H9 (cell line): ENCODE results near the gene SNAPC2. TPM values are rescaled to one million over a fixed set of nuclear protein-coding genes. Genes with fewer than 3 reads are reported as not detected.

ENCODE experiments used
- DNase-seq: peaks from one replicate; pipeline ENCODE4 v3.0.0-alpha.2; 2017
- H2AFZ ChIP-seq: one replicate; pipeline ENCODE4 v1.6.1; 2013; ENCODE audit warnings: mild to moderate bottlenecking, low read length, control low read depth, moderate library complexity
- H2AK5ac ChIP-seq: 2 replicates; pipeline ENCODE4 v1.6.1; 2013; ENCODE audit warnings: low read length, control low read depth, mixed read lengths; ENCODE audit not compliant: insufficient read length
- H2BK120ac ChIP-seq: one replicate; pipeline ENCODE4 v1.6.1; 2013; ENCODE audit warnings: low read depth, mild to moderate bottlenecking, low read length, control low read depth, inconsistent platforms; ENCODE audit not compliant: poor library complexity, severe bottlenecking
- H2BK12ac ChIP-seq: 2 replicates; pipeline ENCODE4 v1.6.1; 2013; ENCODE audit warnings: low read length, control low read depth, mixed read lengths, low read depth; ENCODE audit not compliant: insufficient read length
- H2BK15ac ChIP-seq: 2 replicates; pipeline ENCODE4 v1.6.1; 2013; ENCODE audit warnings: low read depth, low read length, control low read depth
- H2BK20ac ChIP-seq: one replicate; pipeline ENCODE4 v1.6.1; 2013; ENCODE audit warnings: low read depth, mild to moderate bottlenecking, low read length, control low read depth, inconsistent platforms; ENCODE audit not compliant: poor library complexity, severe bottlenecking
- H2BK5ac ChIP-seq: 2 replicates; pipeline ENCODE4 v1.6.1; 2013; ENCODE audit warnings: low read length, control low read depth, mixed read lengths; ENCODE audit not compliant: insufficient read length
- H3K14ac ChIP-seq: 2 replicates; pipeline ENCODE4 v1.6.1; 2013; ENCODE audit warnings: low read length, control low read depth; ENCODE audit not compliant: insufficient read depth
- H3K18ac ChIP-seq: 2 replicates; pipeline ENCODE4 v1.6.1; 2013; ENCODE audit warnings: low read depth, mild to moderate bottlenecking, mixed read lengths, low read length, control low read depth; ENCODE audit not compliant: insufficient read length
- H3K23ac ChIP-seq: 2 replicates; pipeline ENCODE4 v1.6.1; 2013; ENCODE audit warnings: low read length, control low read depth, mixed read lengths, low read depth; ENCODE audit not compliant: insufficient read length
- H3K23me2 ChIP-seq: 2 replicates; pipeline ENCODE4 v1.6.1; 2013; ENCODE audit warnings: low read depth, mild to moderate bottlenecking, mixed read lengths, low read length, control low read depth; ENCODE audit not compliant: insufficient read length, poor library complexity, severe bottlenecking
- H3K27ac ChIP-seq: 2 replicates; pipeline ENCODE4 v1.5.1; 2013; ENCODE audit warnings: low read length, control low read depth, mixed read lengths, low read depth; ENCODE audit not compliant: insufficient read length
- H3K27me3 ChIP-seq: 2 replicates; pipeline ENCODE4 v1.6.1; 2013; ENCODE audit warnings: low read length, control low read depth, inconsistent platforms; ENCODE audit not compliant: insufficient read depth
- H3K4ac ChIP-seq: 2 replicates; pipeline ENCODE4 v1.6.1; 2013; ENCODE audit warnings: low read depth, mild to moderate bottlenecking, control low read depth, inconsistent platforms, low read length, moderate library complexity
- H3K4me1 ChIP-seq: 2 replicates; pipeline ENCODE4 v1.6.1; 2013; ENCODE audit warnings: low read length, control low read depth, inconsistent platforms; ENCODE audit not compliant: insufficient read depth
- H3K4me2 ChIP-seq: 2 replicates; pipeline ENCODE4 v1.6.1; 2013; ENCODE audit warnings: low read length, control low read depth, mixed read lengths; ENCODE audit not compliant: insufficient read length, insufficient read depth
- H3K56ac ChIP-seq: 2 replicates; pipeline ENCODE4 v1.6.1; 2013; ENCODE audit warnings: low read depth, mild to moderate bottlenecking, mixed read lengths, low read length, control low read depth; ENCODE audit not compliant: insufficient read length
- H3K79me1 ChIP-seq: 2 replicates; pipeline ENCODE4 v1.6.1; 2013; ENCODE audit warnings: low read depth, mild to moderate bottlenecking, moderate library complexity, low read length, control low read depth, inconsistent platforms; ENCODE audit not compliant: insufficient read depth, poor library complexity, severe bottlenecking
- H3K79me2 ChIP-seq: 2 replicates; pipeline ENCODE4 v1.6.1; 2013; ENCODE audit warnings: low read length, control low read depth, inconsistent platforms; ENCODE audit not compliant: insufficient read depth
- H3K9ac ChIP-seq: 2 replicates; pipeline ENCODE4 v1.6.1; 2013; ENCODE audit warnings: low read length, control low read depth, mixed read lengths; ENCODE audit not compliant: insufficient read length; ENCODE audit errors: extremely low read depth
- H3K9me3 ChIP-seq: one replicate; pipeline ENCODE4 v1.6.1; 2013; ENCODE audit warnings: low read depth, low read length, inconsistent platforms; ENCODE audit not compliant: control insufficient read depth
- H3T11ph ChIP-seq: one replicate; pipeline ENCODE4 v1.6.1; 2013; ENCODE audit warnings: mild to moderate bottlenecking, low read length, control low read depth, inconsistent platforms
- H4K20me1 ChIP-seq: one replicate; pipeline ENCODE4 v1.6.1; 2013; ENCODE audit not compliant: control insufficient read depth, insufficient read length, insufficient read depth
- H4K5ac ChIP-seq: 2 replicates; pipeline ENCODE4 v1.6.1; 2013; ENCODE audit warnings: low read depth, mild to moderate bottlenecking, mixed read lengths, low read length, control low read depth; ENCODE audit not compliant: insufficient read length
- H4K8ac ChIP-seq: replicated peaks from 2 replicates; pipeline ENCODE4 v1.6.1; 2013; ENCODE audit warnings: low read length, control low read depth, mixed read lengths, low read depth; ENCODE audit not compliant: insufficient read length
- H4K91ac ChIP-seq: 2 replicates; pipeline ENCODE4 v1.6.1; 2013; ENCODE audit warnings: low read depth, mild to moderate bottlenecking, moderate library complexity, mixed read lengths, low read length, control low read depth; ENCODE audit not compliant: insufficient read length
- H3K27ac Mint-ChIP-seq, 3 experiments: 2 replicates in 2 of 3; 3 replicates in 1 of 3; pipeline ENCODE4 v1.8.0; 2020 to 2021; ENCODE audit warnings: mixed read lengths in 3 of 3, mild to moderate bottlenecking in 1 of 3, moderate library complexity in 1 of 3
- H3K27me3 Mint-ChIP-seq: 2 replicates; pipeline ENCODE4 v1.8.0; 2021; ENCODE audit warnings: low read depth, mild to moderate bottlenecking, moderate library complexity, mixed read lengths
- H3K36me3 Mint-ChIP-seq, 3 experiments: 2 replicates in 2 of 3; 3 replicates in 1 of 3; pipeline ENCODE4 v1.8.0; 2020 to 2021; ENCODE audit warnings: low read depth in 3 of 3, mixed read lengths in 3 of 3; ENCODE audit not compliant: insufficient read depth in 1 of 3
- H3K4me1 Mint-ChIP-seq, 2 experiments: 2 replicates each; pipeline ENCODE4 v1.8.0; 2020; ENCODE audit warnings: mixed read lengths in 2 of 2
- H3K4me3 Mint-ChIP-seq, 2 experiments: 2 replicates in 1 of 2; 3 replicates in 1 of 2; pipeline ENCODE4 v1.8.0; 2020 to 2021; ENCODE audit warnings: mild to moderate bottlenecking in 2 of 2, mixed read lengths in 2 of 2, moderate library complexity in 1 of 2
- H3K9me3 Mint-ChIP-seq, 2 experiments: 2 replicates in 1 of 2; 3 replicates in 1 of 2; pipeline ENCODE4 v1.8.0; 2020; ENCODE audit warnings: mild to moderate bottlenecking in 2 of 2, mixed read lengths in 2 of 2, moderate library complexity in 1 of 2
- WGBS: extraction: QIAGEN DNeasy Blood & Tissue Kit; methylation state at CpG from one replicate; pipeline ENCODE4 v1.1.7; 2013; ENCODE audit warnings: missing lambda C conversion rate, low lambda C conversion rate, mixed read lengths; ENCODE audit not compliant: insufficient read length; ENCODE audit errors: extremely low coverage; 5-methylcytosine and 5-hydroxymethylcytosine counted together
- total RNA-seq: library from RNA; stranded (reverse); gene quantifications from 2 replicates; pipeline ENCODE4 v1.2.1, GENCODE V29; 2021
- TF ChIP-seq, protein P1 (sequence below): fragments of 200-600 bp; sonication (generic); conservative IDR thresholded peaks from 3 replicates; pipeline ENCODE4 v1.8.0; 2021; ENCODE audit warnings: antibody characterized with exemption, mild to moderate bottlenecking

The SNAPC2 gene
- total RNA-seq, 1 experiment from 2014 or later: 17.8 TPM

DNA sequence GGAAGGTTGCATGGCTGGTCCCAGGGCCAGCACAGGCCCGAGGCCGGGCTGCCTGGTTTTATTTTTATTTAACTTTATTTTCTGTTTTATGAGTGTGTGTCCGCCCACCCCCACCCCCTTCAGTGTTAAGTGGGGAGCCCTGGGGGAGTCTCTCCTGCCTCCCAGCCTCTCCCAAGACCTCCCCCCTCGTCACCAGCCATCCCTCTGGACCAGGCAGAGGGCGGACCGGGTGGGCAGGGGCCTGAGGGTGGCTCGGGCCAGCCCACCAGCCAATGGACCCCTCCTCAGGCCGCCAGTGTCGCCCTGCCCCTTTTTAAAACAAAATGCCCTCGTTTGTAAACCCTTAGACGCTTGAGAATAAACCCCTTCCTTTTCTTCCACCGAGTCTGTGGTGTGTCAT lies 6.0 kb upstream of the SNAPC2 start:
- Mint-ChIP-seq H3K9me3 (no peaks in the 10 kb centered on the region), H3K36me3 (peaks cover 15 to 28% (median 24%) of the 10 kb centered on the region in 3 experiments; a peak in 6 of 7 replicates), H3K4me1 (peaks cover 11 to 16% of the 10 kb centered on the region in 2 experiments; a peak in 3 of 4 replicates), H3K27ac (no peak overlapping the region), H3K4me3 (no peak overlapping the region), H3K27me3 (peaks cover 47% of the 10 kb centered on the region)
- Histone ChIP-seq H3K23ac (no peak overlapping the region), H4K5ac (no peak overlapping the region), H3K4ac (no peak overlapping the region), H2BK15ac (no peak overlapping the region), H2BK5ac (no peak overlapping the region), H3T11ph (no peak overlapping the region), H3K27ac (no peak overlapping the region), H3K14ac (no peak overlapping the region), H3K4me2 (no peak overlapping the region), H3K79me2 (no peaks in the 10 kb centered on the region), H3K4me1 (no peaks in the 10 kb centered on the region), H3K9me3 (no peaks in the 10 kb centered on the region), H4K20me1 (no peaks in the 10 kb centered on the region), H3K18ac (no peak overlapping the region), H2BK12ac (no peak overlapping the region), H2BK20ac (no peak overlapping the region), H3K27me3 (peaks cover 16% of the 10 kb centered on the region; the same call in 1 of the 2 replicates), H3K79me1 (no peaks in the 10 kb centered on the region), H3K56ac (no peak overlapping the region), H3K23me2 (peaks cover 12% of the 10 kb centered on the region), H2AK5ac (no peak overlapping the region), H4K91ac (no peak overlapping the region), H2BK120ac (no peak overlapping the region), H3K9ac (no peak overlapping the region), H2AFZ (no peak overlapping the region), H4K8ac (no peak overlapping the region)
- DNase-seq: no peak
- TF ChIP-seq, protein P1, sequence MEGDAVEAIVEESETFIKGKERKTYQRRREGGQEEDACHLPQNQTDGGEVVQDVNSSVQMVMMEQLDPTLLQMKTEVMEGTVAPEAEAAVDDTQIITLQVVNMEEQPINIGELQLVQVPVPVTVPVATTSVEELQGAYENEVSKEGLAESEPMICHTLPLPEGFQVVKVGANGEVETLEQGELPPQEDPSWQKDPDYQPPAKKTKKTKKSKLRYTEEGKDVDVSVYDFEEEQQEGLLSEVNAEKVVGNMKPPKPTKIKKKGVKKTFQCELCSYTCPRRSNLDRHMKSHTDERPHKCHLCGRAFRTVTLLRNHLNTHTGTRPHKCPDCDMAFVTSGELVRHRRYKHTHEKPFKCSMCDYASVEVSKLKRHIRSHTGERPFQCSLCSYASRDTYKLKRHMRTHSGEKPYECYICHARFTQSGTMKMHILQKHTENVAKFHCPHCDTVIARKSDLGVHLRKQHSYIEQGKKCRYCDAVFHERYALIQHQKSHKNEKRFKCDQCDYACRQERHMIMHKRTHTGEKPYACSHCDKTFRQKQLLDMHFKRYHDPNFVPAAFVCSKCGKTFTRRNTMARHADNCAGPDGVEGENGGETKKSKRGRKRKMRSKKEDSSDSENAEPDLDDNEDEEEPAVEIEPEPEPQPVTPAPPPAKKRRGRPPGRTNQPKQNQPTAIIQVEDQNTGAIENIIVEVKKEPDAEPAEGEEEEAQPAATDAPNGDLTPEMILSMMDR: no peak
- WGBS: no CpG with 5 or more reads among the region's 12 CpGs
